HG03378 (cell line): ENCODE data around the gene MYO18A.
"Not testable (repeated sequence)": the region's sequence is repeated elsewhere in the genome, so short reads cannot be mapped to it uniquely, and the experiment has no call there.

Experiments used
- ATAC-seq: cut with Tn5 transposase; IDR thresholded peaks from one replicate; pipeline ENCODE4 v1.9.1; 2021; ENCODE audit warnings: mild to moderate bottlenecking, moderate library complexity; ENCODE audit not compliant: unreplicated experiment

MYO18A gene

DNA sequence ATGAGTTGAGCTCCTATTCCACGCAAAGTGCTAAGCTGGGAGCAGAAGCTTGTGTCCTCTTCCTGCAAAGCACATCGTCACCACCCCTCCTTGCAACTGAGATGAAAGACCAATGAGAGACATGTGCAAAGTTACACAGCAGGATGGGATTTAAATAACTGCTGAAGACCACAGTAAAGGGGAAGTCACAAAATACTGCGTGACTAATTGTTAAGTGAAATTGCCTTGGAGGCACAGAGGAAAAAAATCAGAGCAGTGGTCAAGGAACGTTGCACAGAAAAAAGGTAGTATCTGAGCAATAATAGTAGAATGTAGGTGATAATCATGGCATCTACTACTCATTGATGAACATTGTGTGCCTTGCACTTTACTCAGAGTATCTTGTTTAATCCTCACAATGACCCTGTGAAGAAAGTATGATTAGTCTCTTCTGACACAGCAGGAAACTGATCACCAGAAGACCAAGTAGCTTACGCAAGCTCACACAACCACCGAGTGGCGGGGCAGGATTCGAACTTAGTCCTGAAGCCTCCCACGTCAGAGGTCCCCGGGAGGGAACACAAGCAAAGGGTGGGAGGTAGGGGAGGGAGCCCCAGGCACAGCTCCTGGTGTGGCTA, 15.4 kb upstream of the MYO18A start:
- ATAC-seq, result no peak

DNA sequence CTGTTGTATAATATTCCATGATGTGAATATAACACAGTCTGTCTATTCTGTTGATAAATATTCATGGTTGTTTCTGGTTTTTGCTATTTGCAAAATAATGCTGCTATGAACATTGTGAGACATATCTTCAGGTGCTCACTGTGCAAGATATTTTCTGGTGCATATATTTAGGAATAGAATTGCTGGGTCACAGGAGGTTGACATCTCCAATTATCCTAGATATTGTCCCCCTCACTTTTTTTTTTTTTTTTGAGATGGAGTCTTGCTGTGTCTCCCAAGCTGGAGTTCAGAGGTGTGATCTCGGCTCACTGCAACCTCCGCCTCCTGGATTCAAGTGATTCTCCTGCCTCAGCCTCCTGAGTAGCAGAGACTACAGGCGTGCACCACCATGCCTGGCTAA, 14.5 kb upstream of the MYO18A start:
- no peak for ATAC-seq

DNA sequence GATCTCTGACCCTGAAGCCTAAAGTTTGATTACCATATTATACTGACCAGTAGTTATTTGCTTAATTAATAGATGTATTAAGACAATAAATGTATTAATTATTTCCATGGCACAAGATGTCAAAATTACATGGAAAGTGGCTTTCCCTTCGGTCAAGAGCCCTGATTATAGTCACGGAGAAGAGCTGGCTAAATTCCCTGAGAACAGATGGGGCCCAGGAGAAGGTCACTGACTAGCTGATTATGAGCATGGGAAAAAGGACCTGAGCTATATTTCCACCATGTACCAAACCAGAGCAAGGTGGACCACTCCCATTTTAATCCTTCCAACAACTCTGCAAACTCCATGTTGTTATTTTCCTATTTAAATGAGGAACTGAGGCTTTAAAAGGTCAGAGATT, 12.9 kb upstream of the MYO18A start:
- ATAC-seq, result no peak

DNA sequence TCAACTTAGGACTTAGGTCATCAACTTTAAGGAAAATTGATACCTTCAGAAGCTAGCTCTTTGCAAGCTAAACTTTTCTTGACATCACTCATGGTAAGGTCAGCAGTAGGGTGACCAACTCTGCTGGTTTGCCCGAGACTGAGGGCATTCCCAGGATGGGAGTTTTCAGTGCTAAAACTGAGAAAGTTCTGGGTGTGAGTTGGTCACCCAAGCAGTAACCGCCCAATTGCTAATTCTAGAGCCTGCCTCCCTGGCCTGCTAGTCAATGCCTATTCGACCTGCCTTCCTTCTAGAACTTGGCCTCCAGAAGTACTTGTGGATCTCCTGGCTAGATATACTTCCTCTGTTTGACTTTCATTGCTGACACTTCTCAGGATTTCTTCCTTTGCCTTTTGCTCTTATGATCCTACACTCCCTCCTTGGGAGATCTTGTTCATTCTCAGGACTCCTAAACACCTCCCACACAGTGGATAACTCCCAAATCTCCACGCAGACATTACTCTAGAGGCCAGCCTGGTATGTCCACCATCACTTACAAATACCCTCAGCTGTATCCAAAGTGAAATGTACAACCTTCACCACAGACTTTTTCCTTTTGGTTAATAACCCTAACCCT, 10.5 kb upstream of the MYO18A start:
- ATAC-seq, result no peak

DNA sequence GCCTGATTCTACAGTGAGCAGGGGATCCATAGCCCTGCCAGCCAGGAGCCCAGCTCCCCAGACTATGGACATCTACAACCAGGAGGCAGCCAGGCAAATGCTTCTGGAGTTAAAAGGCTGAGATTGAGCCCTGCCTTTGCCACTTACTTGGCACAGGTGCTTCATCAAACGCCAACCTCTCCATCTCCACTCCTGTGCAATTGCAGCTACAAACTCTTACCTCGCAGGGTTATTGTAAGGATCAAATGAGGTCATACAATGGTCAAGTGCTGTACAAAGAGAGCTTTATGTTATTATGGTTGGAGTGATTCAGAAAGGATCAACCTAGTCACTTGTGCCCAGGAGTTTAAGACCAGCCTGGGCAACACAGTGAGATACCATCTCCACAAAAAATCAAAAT, 9.8 kb upstream of the MYO18A start:
- ATAC-seq, result no peak

DNA sequence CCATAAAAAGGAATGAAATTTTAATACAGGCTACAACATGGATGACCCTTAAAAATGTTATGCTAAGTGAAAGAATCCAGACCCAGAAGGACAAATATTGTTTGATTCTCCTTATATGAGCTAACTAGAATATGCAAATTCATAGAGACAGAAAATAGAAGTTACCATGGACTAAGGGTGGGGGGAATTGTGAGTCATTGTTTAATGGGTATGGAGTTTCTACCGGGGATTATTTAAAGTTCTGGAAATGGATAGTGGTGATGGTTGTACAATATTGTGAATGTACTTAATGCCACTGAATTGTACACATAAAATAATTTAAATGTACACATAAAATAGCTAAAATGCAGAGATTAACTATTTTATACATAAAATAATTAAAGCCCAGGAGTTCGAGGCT, 9.2 kb upstream of the MYO18A start:
- no peak for ATAC-seq

DNA sequence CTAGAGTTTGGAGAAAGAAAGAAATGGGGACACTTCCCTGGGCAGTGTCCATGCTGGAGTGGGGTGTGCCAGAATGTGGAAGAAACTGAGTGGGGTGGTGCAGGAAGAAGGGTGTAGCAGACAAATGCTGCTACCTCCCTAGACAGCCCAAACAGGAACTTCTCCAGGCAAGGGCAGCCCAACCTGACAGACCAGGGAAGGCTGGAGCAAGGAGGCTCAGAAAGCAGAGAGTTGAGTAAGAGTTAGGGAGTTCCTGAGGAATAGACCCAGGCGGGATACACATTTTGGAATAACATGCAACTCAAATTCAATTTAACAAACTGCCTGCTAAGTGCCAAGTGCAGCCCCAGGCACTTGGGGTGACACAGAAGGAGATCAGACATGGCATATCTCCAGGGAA, 1.0 kb upstream of the MYO18A start:
- no peak for ATAC-seq

DNA sequence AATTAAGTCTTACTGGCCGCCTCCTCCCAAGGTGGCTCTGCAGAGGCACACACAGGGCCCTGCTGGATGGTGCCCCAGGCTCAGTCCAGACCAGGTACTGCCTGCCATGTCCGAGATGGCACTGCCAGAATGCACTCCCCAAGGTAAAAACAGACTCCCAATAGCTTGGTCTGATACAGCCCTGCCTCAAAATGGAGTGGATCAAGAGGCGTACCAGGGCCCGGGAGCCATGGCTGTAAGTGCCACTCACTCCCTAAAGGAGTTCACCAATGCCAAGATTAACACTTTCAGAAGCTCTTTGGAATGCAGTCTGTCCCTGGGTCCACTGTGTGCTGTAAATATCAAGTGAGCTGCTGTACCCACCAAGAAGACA, 576 bp upstream of the MYO18A start:
- ATAC-seq, result no peak

DNA sequence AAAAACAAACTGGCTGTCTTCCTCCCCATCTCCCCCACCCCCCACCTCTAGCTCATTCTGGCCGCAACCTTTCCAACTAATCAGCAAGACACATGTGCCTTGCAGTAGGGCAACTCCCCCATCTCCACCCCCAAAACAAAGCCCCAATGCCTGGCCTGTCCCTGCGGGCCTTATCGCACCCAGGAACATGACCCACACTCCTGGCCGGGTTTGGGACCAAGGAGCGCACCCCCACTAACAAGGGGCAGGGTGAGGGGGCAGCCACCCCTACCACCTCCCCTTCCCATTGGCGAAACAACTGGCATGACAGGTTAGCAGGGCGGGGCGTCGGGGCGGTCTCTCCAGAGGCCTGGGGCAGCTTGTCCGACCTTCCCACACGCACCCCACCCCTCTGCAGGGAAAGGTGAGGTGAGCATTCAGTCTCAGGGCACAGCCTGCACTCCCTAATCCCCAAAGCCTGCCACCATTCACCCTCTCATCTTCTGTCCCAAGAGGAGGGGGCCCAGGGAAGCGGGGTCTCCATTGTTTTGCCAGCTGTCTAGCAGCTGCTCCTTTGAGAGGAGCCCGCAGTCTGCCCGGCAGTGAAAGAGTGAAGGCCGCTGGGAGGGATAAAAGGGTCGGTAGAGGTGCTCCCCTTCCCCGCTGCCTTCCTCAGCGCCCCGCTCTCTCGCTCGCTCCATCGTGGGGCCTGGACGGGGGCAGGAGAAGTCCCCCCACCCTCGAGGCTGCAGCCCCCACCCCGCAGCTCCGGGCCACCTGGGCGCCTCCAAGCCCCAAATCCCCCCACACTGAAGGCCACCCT, 765 bp downstream of the MYO18A start:
- no peak for ATAC-seq

DNA sequence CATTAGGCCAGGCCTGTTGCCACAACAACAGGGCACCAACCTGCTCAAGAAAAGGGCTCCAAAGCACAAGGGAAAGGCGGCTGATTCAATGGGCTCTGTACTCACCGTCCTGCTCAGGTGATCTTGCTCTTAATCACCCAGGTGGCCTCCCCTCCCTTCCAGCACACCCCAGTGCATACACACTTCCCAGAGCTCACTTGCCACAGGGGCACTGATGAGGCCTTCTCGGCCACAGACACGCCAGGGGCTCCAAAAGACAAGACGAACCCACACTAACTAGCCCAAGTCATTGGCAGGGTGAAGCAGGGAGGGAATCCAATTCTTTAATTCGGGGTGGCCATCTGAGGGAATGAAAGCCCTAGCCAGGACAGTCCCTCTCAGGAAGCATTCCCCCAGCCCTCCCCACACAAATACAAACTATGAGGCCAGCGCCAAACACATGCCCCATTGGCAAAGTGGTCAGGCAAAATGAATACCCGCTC, 1.4 kb downstream of the MYO18A start:
- ATAC-seq, result no peak

DNA sequence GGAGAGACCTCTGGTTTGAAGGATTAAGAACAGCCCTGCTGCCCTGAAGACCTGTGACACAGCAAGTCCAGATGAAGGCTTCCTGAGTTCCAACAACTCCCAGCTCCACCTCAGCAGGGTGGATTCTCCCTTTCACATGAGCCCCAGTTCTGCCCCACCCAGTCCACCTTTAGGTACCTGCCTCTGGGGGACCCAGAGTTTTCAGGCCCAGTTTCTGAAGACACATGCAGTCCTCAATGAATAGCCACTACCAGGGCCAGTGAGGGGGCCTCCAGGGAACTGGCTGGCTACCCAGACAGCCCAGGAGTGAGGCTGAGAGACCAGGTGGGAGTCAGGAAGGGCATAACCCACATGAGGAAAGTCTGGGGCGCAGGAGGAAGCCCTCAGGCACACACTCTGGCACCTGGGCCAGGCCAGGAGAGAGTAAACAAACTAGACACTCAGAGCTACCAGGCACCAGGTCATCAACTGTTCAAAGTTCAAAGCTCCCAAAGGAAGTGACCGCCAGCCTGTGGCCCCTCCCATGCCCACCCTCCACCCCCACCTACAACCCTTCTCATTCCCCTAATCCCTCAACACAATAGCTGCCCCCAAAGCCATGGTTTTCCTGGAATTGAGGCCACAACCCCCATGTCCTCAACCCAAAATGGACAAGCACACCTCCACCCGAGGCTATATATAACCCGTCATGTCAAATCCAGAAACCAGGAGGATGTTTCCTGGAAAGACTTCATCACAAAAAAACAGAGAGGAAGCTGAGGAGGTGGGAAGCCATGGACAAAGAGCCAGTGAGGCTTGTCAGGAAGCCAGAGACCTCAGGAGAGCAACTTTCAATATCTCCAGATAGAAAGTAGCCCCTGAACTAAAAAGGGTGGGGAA, 2.1 kb downstream of the MYO18A start:
- no peak for ATAC-seq

DNA sequence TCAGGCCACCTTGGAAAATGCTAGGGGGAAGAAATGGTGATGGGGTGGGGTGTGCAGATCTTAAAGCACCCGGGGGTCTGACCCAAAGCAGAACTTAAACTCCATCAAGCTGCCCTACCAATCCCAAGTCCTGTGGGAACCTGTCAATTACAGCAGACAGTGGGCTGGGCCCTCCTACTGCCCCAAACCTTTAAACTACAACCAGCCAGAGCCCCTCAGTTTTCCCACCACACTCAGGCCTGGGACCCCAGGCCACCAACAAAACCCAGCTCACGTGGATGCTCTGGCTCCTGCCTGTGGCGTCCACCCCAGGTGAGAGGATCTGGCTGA, 2.7 kb downstream of the MYO18A start:
- no peak for ATAC-seq

DNA sequence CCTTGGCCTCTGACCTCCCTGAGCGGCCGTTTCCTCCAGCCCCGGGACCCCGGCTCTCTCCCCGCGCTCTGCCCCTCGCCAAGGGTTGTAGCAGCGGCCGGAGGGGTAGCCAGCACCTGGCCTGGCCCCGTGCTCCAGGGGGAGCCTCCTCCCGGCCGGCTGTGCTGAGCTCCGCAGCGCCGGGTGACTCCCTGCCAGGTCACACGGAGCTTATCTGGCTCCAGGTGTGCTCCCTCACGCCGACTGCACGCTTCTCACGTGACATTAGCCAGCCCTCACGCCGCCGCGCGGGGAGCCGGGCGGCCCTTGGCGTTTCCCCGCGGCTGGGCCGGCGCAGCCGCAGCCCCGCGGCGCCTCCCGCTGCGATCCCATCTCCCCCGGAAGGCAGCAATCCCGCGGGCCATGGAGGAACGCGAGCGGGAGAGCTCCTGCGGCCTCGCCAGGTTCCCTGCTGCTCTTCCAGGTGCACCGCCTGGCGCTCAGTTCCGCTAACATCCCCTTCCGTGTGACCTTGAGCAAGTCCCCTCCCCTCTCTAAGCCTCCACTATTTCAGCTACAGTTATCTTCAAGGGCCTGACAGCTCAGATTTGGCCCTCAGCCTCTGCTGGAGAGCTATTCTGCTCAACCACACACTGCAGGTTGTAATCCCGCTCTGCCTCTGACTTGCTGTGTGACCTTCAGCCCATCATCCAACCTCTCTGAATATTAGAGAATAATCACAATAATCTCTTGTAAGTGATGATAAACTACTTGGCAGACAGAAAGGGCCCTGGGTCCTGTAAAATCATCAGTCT, 3.4 kb downstream of the MYO18A start:
- no peak for ATAC-seq

DNA sequence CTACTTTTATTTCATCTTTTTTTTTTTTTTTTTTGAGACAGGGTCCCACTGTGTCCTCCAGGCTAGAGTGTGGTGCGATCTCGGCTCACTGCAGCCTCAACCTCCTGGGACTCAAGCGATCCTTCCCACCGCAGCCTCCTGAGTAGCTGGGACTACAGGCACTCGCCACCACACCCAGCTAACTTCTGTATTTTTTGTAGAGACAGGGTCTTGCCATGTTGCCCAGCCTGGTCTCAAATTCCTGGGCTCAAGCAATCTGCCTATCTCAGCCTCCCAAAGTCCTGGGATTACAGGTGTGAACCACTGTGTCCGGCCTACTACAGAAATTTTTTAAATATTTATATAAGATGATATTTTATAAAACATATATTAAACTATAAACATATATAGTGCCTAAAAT, 4.8 kb downstream of the MYO18A start:
- ATAC-seq, result no peak

DNA sequence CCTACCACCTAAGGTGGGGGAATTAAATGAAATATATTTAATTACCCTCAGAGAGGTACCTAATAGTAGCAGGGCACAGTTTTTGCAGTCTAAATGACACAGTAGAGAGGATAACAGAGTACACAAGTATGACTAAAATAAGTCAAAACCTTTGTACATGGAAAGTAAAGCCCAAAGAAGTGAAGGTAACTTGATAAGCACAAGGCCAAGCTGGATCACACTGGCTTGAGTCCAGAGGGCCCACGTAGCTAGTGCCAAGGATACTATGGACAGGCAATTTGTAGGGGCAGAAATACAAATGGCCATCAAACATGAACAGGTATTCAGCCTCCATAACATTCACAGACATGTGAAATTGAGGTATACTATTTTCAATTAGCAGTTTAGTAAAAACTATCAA, 7.6 kb downstream of the MYO18A start:
- no peak for ATAC-seq

DNA sequence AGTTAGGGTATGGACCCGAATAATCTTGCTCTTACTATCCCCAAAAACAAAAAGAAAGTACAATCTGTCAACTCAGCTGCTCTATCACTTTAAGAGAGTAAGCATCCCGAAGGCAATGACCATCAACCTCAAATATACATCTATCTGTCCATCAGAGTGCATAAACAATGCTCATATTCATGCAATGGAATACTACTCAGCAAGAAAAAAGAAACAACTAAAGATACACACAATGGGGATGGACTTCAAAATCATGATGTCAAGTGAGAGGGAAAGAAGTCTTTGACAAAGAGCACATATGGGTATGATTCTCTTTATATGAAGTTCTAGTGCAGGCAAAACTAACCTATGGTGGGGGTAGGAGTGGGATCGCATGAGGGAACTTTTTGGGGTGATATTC, 9.5 kb downstream of the MYO18A start:
- no peak for ATAC-seq

DNA sequence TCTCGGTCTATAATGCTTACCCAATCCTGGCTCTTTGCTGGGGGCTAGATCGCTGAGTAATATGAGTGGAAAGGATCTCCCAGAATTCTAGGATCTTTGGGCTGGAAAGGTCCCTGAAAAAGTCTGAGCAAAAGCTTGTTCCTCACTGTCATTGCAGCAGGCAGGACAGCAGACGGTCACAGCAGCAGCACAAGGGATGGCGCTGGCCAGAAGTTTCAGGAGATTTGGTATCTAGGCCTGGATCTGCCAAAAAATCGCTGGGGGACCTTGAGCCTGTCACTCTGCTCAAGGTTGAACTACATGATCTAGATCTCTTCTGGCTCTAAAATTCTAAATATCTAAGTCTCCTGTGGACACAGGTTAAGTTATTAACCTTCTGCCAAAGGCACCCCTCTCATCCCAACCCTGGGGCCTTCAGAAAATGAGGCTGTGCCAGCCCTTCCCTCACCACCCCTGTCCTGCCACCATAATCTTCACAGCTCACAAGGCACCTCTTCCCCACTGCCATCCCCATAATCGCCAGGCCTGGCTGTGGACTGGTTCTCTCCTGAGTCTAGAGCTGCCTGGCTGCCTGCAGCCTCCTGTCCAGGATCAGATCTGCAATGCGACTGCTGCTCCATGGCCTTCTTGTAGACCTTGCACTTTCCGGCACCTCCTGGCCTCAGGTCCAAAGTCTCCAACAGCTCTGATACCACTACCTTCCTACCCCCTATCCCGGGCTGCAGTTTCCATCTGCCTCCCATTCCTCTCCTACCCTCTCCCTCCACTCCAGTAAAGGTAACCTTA, 10.2 kb downstream of the MYO18A start:
- ATAC-seq, result no peak

DNA sequence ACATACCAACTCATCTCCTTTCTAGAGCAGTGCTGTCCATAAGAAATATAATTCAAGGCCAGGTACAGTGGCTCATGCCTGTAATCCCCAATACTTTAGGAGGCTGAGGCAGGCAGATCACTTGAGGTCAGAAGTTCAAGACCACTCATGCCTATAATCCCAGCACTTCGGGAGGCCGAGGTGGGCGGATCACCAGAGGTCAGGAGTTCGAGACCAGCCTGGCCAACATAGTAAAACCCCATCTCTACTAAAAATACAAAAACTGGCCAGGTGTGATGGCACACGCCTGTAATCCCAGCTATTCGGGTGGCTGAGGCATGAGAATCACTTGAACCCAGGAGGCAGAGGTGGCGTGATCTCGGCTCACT, 11.5 kb downstream of the MYO18A start:
- ATAC-seq, result not testable (repeated sequence)

DNA sequence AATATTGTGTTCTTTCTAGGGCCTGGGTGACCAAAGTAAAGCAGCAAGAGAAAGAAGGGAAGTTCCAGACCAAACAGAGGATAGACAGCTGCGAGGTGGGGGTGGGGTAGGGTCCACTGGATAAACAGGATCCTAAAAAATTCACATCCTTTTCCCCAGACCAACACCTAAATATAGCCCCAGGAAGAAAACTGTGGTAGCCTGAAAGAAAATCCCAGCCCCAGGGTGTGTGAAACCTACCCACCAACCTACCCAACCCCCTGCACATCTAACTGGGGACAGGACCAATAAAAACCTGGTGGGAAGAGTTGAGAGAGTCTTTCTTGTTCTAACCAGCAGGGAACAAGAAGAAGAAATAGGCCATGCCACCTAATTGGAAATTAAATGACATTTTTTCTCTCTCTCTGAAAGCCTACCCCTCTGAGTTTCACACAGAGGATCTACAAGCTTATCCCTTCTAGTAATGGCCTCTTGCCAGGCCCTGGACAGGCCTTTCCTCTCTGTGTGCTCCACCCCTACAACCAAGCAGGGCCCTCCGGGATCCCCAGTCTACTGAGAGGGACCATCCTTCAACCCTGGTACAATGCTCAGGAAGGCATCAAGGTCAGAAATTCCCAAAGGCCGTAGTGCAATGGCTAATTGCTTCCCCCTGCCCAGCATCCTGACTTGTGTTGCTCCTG, 12.0 kb downstream of the MYO18A start:
- no peak for ATAC-seq
